SU-DHL-6 (cell line): ENCODE results near the gene NPTXR.

ENCODE experiments used
- EZH2phosphoT487 ChIP-seq: fragments of 200-600 bp; sonication (generic), shearing (Covaris generic); conservative IDR thresholded peaks from 2 replicates; pipeline ENCODE4 v1.6.1; 2018; ENCODE audit warnings: mild to moderate bottlenecking, antibody characterized with exemption, low read length, moderate library complexity, mixed read lengths
- TF ChIP-seq, protein P1 (sequence below): fragments of 200-600 bp; sonication (generic); IDR thresholded peaks from one replicate; pipeline ENCODE4 v1.5.1; 2017; ENCODE audit warnings: antibody characterized with exemption, mild to moderate bottlenecking, low read length, moderate library complexity; ENCODE audit not compliant: insufficient read depth, poor library complexity, severe bottlenecking

DNA sequence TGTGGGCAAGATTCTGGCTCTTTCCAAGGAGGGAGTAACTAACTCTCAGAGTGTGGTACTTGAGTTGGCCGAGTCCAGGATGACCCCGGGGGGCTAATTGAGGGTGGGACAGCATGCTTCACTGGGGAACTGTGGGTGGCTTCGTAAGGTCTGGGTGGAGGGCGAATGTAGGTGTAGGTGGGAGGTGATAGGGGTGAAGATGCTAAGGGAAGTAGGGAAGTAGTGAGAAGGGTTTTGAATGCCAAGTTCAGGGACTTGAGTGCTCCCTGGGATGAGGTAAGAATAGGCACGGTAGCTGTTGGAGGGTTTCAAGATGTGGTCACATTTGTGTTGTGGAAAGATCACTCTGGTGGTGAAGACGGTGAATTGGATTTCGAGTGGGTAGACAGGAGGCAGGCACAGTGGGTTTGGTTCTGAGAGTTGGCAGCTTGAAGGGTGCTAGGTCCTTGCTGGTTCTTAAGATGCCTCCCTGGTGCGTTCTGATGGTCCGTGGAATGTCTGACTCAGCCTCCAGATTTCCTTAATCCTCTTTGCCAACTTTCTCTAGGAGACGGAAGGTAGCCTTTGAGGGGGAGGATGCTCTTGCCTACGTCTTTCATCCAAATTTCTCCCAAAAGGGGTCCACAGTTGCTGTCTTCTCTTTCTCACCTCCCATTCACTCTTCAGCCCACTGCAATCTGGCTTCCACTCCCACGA lies 47.4 kb downstream of the NPTXR start:
- TF ChIP-seq, protein P1, sequence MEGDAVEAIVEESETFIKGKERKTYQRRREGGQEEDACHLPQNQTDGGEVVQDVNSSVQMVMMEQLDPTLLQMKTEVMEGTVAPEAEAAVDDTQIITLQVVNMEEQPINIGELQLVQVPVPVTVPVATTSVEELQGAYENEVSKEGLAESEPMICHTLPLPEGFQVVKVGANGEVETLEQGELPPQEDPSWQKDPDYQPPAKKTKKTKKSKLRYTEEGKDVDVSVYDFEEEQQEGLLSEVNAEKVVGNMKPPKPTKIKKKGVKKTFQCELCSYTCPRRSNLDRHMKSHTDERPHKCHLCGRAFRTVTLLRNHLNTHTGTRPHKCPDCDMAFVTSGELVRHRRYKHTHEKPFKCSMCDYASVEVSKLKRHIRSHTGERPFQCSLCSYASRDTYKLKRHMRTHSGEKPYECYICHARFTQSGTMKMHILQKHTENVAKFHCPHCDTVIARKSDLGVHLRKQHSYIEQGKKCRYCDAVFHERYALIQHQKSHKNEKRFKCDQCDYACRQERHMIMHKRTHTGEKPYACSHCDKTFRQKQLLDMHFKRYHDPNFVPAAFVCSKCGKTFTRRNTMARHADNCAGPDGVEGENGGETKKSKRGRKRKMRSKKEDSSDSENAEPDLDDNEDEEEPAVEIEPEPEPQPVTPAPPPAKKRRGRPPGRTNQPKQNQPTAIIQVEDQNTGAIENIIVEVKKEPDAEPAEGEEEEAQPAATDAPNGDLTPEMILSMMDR, result no peak
- no peak for TF ChIP-seq EZH2phosphoT487
